Astrocyte of the spinal cord (primary cell): ENCODE data around the gene CDH22.

ENCODE experiments used
- DNase-seq: peaks from one replicate; pipeline ENCODE4 v3.0.0; 2011; ENCODE audit warnings: low read depth, low spot score
- H3K4me3 ChIP-seq: 2 replicates; pipeline ENCODE4 v1.5.1; 2011; ENCODE audit warnings: low read depth, mild to moderate bottlenecking, low read length, moderate library complexity
- CTCF ChIP-seq: IDR thresholded peaks from 2 replicates; pipeline ENCODE4 v1.5.1; 2012; ENCODE audit warnings: low read depth, mild to moderate bottlenecking, low read length, inconsistent platforms
- in situ Hi-C: cut with HindIII; loops from 2 replicates; pipeline ENCODE4 v1.10.0; 2017; ENCODE audit warnings: low sequenced_read_pairs

CDH22 gene

GRCh38 chr20:46212876-46213275 is 95.4 kb downstream of the CDH22 start:
- no peak overlapping the region for H3K4me3 ChIP-seq
- no peak for TF ChIP-seq CTCF
- in situ Hi-C loops, result no loop called here

GRCh38 chr20:46212252-46212651 is 96.0 kb downstream of the CDH22 start:
- H3K4me3 ChIP-seq, result no peak overlapping the region
- DNase-seq, result no peak
- in situ Hi-C loops, result no loop called here
- no peak for TF ChIP-seq CTCF

More at GRCh38 chr20:46212876-46213275, 95.4 kb downstream of the CDH22 start:
- no peak for DNase-seq

- DNase-seq, result no peak
- TF ChIP-seq CTCF, result no peak
- in situ Hi-C loops, result no loop called here
- no peak overlapping the region for H3K4me3 ChIP-seq
Observed at GRCh38 chr20:46211331-46211722, 97.0 kb downstream of the CDH22 start.

- in situ Hi-C loops, result no loop called here
- H3K4me3 ChIP-seq, result no peak overlapping the region
- no peak for TF ChIP-seq CTCF
- DNase-seq, result no peak
Observed at GRCh38 chr20:46210672-46211330, 97.5 kb downstream of the CDH22 start.

GRCh38 chr20:46209930-46210671 is 98.2 kb downstream of the CDH22 start:
- no peak overlapping the region for H3K4me3 ChIP-seq
- DNase-seq, result no peak
- TF ChIP-seq CTCF, result no peak
- in situ Hi-C loops, result no loop called here

- no peak overlapping the region for H3K4me3 ChIP-seq
- in situ Hi-C loops, result no loop called here
- no peak for TF ChIP-seq CTCF
- DNase-seq, result no peak
Observed at GRCh38 chr20:46207793-46208192, 100.5 kb downstream of the CDH22 start.
